Stimulated activated naive CD4-positive, alpha-beta T cell treated with Interleukin-2 at 50 U/mL for 16 hours (primary cell): ENCODE results near the gene ZPR1.
"Not testable (repeated sequence)": the region's sequence is repeated elsewhere in the genome, so short reads cannot be mapped to it uniquely, and the experiment has no call there.

ENCODE experiments used
- DNase-seq: peaks from one replicate; lab custom pipeline; 2025; lab: John Stamatoyannopoulos, UW

ZPR1 gene

GRCh38 chr11:116762132-116762531 lies 25.7 kb downstream of the ZPR1 start:
- no peak for DNase-seq

- DNase-seq = not testable (repeated sequence)
Measured at GRCh38 chr11:116756044-116756443, 31.8 kb downstream of the ZPR1 start.

- DNase-seq = no peak
Measured at GRCh38 chr11:116750070-116750718, 37.6 kb downstream of the ZPR1 start.

GRCh38 chr11:116742104-116742503 lies 45.7 kb downstream of the ZPR1 start:
- no peak for DNase-seq

- DNase-seq = no peak
Measured at GRCh38 chr11:116740741-116741140, 47.1 kb downstream of the ZPR1 start.

GRCh38 chr11:116738975-116739374 lies 48.8 kb downstream of the ZPR1 start:
- DNase-seq = no peak

- DNase-seq = no peak
Measured at GRCh38 chr11:116736763-116737162, 51.1 kb downstream of the ZPR1 start.

- no peak for DNase-seq
Measured at GRCh38 chr11:116733969-116734508, 53.8 kb downstream of the ZPR1 start.

GRCh38 chr11:116733043-116733755 lies 54.6 kb downstream of the ZPR1 start:
- no peak for DNase-seq

GRCh38 chr11:116732271-116733042 lies 55.4 kb downstream of the ZPR1 start:
- DNase-seq = peak; percentile 46

- no peak for DNase-seq
Measured at GRCh38 chr11:116731821-116732220, 56.0 kb downstream of the ZPR1 start.

GRCh38 chr11:116731097-116731761 lies 56.6 kb downstream of the ZPR1 start:
- DNase-seq = no peak

- DNase-seq = no peak
Measured at GRCh38 chr11:116730601-116731000, 57.2 kb downstream of the ZPR1 start.

- no peak for DNase-seq
Measured at GRCh38 chr11:116730241-116730561, 57.6 kb downstream of the ZPR1 start.

- no peak for DNase-seq
Measured at GRCh38 chr11:116729501-116730240, 58.2 kb downstream of the ZPR1 start.

GRCh38 chr11:116727990-116728389 lies 59.8 kb downstream of the ZPR1 start:
- no peak for DNase-seq

- no peak for DNase-seq
Measured at GRCh38 chr11:116725434-116726221, 62.2 kb downstream of the ZPR1 start.

- no peak for DNase-seq
Measured at GRCh38 chr11:116724813-116725212, 63.0 kb downstream of the ZPR1 start.
